HepG2 (cell line): ENCODE data around the gene ELMO2. TPM values are rescaled to one million over a fixed set of nuclear protein-coding genes. Genes with fewer than 3 reads are reported as not detected.

Experiments used
- CAMTA2 ChIP-seq: sonication (generic); formaldehyde crosslinking; IDR thresholded peaks from 2 replicates; pipeline ENCODE4 v1.4.0; 2020; ENCODE audit warnings: mild to moderate bottlenecking, missing genetic modification reagents, borderline replicate concordance
- KDM3A ChIP-seq: IDR thresholded peaks from 2 replicates; pipeline ENCODE4 v1.6.1; 2018; ENCODE audit warnings: low read depth, missing compliant biosample characterization
- PPARG ChIP-seq: conservative IDR thresholded peaks from 2 replicates; pipeline ENCODE4 v1.6.1; 2016; ENCODE audit warnings: missing biosample characterization, missing genetic modification reagents
- SCMH1 ChIP-seq: sonication (generic); formaldehyde crosslinking; IDR thresholded peaks from 2 replicates; pipeline ENCODE4 v1.9.0; 2021; ENCODE audit warnings: missing genetic modification reagents, mild to moderate bottlenecking, borderline replicate concordance
- ZNF781 ChIP-seq: sonication (generic); formaldehyde crosslinking; IDR thresholded peaks from 2 replicates; pipeline ENCODE4 v1.5.1; 2020; ENCODE audit warnings: borderline replicate concordance, mild to moderate bottlenecking, missing genetic modification reagents; ENCODE audit errors: not compliant biosample characterization
- polyA plus RNA-seq, 8 experiments: library from polyadenylated mRNA; depleted of rRNA in 3 of 8; stranded (reverse) in 7 of 8; unstranded in 1 of 8; fragments of >200 nt; fragmentation: Illumina TruSeq in 4 of 8; extraction: Trizol in 4 of 8; gene quantifications; 2 replicates each; pipeline versions ENCODE4 v1.2.1 to v1.2.3, GENCODE V29; 2011 to 2016; ENCODE audit warnings: low read depth in 4 of 8, missing spikeins in 1 of 8, mixed read lengths in 1 of 8; ENCODE audit not compliant: insufficient read depth in 1 of 8
- total RNA-seq, 5 experiments: library from RNA; depleted of rRNA; stranded (reverse); fragments of >200 nt; fragmentation: Illumina TruSeq; extraction: Trizol; gene quantifications; 2 replicates each; pipeline ENCODE4 v1.2.3, GENCODE V29; 2016; ENCODE audit warnings: low read depth in 1 of 5
- TF ChIP-seq, protein P1 (sequence below): sonication (generic); formaldehyde crosslinking; IDR thresholded peaks from 2 replicates; pipeline ENCODE4 v1.5.0; 2020; ENCODE audit warnings: missing genetic modification reagents
- TF ChIP-seq, protein P2 (sequence below): sonication (generic); formaldehyde crosslinking; IDR thresholded peaks from 2 replicates; pipeline ENCODE4 v1.8.0; 2022; ENCODE audit warnings: missing genetic modification reagents, mild to moderate bottlenecking, borderline replicate concordance
- TF ChIP-seq, protein P3 (sequence below): sonication (generic); formaldehyde crosslinking; IDR thresholded peaks from 2 replicates; pipeline ENCODE4 v1.8.1; 2023; ENCODE audit warnings: mild to moderate bottlenecking, missing genetic modification reagents
- TF ChIP-seq, protein P4 (sequence below): sonication (generic); formaldehyde crosslinking; IDR thresholded peaks from 2 replicates; pipeline ENCODE4 v1.5.0; 2020; ENCODE audit warnings: missing genetic modification reagents
- TF ChIP-seq, protein P5 (sequence below): sonication (generic); formaldehyde crosslinking; IDR thresholded peaks from 2 replicates; pipeline ENCODE4 v1.9.0; 2021; ENCODE audit warnings: mild to moderate bottlenecking, missing genetic modification reagents
- TF ChIP-seq, protein P6 (sequence below): sonication (generic); formaldehyde crosslinking; IDR thresholded peaks from 2 replicates; pipeline ENCODE4 v1.4.0; 2020; ENCODE audit warnings: missing genetic modification reagents, borderline replicate concordance

Gene ELMO2
- total and polyA plus RNA-seq, 2 of the 13 experiments (the other 11 are each of a cell fraction or from before 2014, with no cell fraction given) = 30.6 to 35.7 TPM

DNA sequence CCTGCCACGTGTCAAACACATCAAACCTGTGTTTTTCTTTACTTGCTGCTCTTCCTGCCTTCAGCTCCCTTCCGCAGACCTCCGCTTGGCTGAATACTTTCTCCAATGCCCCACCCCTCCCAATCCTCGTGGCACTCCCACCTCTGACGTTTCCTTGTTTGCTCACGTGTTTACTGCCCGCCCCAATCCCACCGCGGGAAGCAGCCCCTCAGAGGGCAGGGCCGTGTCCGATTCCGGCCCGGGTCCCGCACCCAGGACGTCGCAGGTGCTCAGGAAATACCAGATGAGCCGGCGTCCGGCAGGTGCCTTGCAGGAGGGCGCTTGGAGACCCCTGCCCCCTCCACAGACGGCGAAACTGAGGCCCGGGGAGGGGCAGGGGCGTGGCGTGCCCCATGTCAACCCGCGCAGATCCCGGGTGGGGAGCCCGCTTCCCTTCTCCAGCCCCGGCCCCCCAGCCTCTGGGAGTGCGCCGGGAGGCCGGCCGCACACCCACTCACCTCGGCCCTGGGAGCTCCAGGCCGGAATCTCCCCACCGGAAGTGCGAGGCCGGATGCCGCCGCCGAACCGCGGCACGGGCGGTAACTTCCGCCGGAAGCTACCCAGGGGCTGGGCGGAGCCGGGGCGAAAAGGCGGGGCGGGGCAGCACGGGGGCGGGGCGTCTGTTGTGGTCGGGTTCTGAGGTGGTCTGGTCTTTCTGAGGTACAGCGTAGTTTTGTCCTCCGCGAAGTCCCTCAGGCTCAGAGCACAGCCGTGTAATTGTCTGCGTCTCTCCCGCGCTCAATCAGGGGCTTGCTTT is 42.3 kb downstream of the ELMO2 start (continued):
- no peak for TF ChIP-seq SCMH1 (CRISPR knock-in tag)
- TF ChIP-seq, protein P1, sequence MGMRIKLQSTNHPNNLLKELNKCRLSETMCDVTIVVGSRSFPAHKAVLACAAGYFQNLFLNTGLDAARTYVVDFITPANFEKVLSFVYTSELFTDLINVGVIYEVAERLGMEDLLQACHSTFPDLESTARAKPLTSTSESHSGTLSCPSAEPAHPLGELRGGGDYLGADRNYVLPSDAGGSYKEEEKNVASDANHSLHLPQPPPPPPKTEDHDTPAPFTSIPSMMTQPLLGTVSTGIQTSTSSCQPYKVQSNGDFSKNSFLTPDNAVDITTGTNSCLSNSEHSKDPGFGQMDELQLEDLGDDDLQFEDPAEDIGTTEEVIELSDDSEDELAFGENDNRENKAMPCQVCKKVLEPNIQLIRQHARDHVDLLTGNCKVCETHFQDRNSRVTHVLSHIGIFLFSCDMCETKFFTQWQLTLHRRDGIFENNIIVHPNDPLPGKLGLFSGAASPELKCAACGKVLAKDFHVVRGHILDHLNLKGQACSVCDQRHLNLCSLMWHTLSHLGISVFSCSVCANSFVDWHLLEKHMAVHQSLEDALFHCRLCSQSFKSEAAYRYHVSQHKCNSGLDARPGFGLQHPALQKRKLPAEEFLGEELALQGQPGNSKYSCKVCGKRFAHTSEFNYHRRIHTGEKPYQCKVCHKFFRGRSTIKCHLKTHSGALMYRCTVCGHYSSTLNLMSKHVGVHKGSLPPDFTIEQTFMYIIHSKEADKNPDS = peak; percentile 90
- TF ChIP-seq, protein P2, sequence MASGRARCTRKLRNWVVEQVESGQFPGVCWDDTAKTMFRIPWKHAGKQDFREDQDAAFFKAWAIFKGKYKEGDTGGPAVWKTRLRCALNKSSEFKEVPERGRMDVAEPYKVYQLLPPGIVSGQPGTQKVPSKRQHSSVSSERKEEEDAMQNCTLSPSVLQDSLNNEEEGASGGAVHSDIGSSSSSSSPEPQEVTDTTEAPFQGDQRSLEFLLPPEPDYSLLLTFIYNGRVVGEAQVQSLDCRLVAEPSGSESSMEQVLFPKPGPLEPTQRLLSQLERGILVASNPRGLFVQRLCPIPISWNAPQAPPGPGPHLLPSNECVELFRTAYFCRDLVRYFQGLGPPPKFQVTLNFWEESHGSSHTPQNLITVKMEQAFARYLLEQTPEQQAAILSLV (CRISPR knock-in tag) = peak; percentile 94; the same call in 1 of the 2 replicates
- TF ChIP-seq, protein P3, sequence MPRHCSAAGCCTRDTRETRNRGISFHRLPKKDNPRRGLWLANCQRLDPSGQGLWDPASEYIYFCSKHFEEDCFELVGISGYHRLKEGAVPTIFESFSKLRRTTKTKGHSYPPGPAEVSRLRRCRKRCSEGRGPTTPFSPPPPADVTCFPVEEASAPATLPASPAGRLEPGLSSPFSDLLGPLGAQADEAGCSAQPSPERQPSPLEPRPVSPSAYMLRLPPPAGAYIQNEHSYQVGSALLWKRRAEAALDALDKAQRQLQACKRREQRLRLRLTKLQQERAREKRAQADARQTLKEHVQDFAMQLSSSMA (CRISPR knock-in tag) = peak; percentile 94; the same call in 1 of the 2 replicates
- TF ChIP-seq KDM3A = peak; percentile 91
- TF ChIP-seq, protein P4, sequence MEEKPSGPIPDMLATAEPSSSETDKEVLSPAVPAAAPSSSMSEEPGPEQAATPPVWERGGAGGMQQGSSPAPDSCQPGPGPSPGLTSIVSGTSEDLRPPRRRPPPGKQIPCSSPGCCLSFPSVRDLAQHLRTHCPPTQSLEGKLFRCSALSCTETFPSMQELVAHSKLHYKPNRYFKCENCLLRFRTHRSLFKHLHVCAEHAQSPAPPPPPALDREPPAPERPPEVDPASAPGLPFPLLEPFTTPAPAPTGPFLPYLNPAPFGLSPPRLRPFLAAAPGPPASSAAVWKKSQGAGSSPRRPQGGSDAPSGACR (CRISPR knock-in tag) = peak; percentile 99
- TF ChIP-seq, protein P5, sequence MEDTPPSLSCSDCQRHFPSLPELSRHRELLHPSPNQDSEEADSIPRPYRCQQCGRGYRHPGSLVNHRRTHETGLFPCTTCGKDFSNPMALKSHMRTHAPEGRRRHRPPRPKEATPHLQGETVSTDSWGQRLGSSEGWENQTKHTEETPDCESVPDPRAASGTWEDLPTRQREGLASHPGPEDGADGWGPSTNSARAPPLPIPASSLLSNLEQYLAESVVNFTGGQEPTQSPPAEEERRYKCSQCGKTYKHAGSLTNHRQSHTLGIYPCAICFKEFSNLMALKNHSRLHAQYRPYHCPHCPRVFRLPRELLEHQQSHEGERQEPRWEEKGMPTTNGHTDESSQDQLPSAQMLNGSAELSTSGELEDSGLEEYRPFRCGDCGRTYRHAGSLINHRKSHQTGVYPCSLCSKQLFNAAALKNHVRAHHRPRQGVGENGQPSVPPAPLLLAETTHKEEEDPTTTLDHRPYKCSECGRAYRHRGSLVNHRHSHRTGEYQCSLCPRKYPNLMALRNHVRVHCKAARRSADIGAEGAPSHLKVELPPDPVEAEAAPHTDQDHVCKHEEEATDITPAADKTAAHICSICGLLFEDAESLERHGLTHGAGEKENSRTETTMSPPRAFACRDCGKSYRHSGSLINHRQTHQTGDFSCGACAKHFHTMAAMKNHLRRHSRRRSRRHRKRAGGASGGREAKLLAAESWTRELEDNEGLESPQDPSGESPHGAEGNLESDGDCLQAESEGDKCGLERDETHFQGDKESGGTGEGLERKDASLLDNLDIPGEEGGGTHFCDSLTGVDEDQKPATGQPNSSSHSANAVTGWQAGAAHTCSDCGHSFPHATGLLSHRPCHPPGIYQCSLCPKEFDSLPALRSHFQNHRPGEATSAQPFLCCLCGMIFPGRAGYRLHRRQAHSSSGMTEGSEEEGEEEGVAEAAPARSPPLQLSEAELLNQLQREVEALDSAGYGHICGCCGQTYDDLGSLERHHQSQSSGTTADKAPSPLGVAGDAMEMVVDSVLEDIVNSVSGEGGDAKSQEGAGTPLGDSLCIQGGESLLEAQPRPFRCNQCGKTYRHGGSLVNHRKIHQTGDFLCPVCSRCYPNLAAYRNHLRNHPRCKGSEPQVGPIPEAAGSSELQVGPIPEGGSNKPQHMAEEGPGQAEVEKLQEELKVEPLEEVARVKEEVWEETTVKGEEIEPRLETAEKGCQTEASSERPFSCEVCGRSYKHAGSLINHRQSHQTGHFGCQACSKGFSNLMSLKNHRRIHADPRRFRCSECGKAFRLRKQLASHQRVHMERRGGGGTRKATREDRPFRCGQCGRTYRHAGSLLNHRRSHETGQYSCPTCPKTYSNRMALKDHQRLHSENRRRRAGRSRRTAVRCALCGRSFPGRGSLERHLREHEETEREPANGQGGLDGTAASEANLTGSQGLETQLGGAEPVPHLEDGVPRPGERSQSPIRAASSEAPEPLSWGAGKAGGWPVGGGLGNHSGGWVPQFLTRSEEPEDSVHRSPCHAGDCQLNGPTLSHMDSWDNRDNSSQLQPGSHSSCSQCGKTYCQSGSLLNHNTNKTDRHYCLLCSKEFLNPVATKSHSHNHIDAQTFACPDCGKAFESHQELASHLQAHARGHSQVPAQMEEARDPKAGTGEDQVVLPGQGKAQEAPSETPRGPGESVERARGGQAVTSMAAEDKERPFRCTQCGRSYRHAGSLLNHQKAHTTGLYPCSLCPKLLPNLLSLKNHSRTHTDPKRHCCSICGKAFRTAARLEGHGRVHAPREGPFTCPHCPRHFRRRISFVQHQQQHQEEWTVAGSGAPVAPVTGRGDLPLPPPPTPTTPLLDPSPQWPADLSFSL (CRISPR knock-in tag) = no peak
- peak; percentile 55 for TF ChIP-seq PPARG (CRISPR knock-in tag)
- TF ChIP-seq CAMTA2 (CRISPR knock-in tag) = peak; percentile 100
- TF ChIP-seq, protein P6, sequence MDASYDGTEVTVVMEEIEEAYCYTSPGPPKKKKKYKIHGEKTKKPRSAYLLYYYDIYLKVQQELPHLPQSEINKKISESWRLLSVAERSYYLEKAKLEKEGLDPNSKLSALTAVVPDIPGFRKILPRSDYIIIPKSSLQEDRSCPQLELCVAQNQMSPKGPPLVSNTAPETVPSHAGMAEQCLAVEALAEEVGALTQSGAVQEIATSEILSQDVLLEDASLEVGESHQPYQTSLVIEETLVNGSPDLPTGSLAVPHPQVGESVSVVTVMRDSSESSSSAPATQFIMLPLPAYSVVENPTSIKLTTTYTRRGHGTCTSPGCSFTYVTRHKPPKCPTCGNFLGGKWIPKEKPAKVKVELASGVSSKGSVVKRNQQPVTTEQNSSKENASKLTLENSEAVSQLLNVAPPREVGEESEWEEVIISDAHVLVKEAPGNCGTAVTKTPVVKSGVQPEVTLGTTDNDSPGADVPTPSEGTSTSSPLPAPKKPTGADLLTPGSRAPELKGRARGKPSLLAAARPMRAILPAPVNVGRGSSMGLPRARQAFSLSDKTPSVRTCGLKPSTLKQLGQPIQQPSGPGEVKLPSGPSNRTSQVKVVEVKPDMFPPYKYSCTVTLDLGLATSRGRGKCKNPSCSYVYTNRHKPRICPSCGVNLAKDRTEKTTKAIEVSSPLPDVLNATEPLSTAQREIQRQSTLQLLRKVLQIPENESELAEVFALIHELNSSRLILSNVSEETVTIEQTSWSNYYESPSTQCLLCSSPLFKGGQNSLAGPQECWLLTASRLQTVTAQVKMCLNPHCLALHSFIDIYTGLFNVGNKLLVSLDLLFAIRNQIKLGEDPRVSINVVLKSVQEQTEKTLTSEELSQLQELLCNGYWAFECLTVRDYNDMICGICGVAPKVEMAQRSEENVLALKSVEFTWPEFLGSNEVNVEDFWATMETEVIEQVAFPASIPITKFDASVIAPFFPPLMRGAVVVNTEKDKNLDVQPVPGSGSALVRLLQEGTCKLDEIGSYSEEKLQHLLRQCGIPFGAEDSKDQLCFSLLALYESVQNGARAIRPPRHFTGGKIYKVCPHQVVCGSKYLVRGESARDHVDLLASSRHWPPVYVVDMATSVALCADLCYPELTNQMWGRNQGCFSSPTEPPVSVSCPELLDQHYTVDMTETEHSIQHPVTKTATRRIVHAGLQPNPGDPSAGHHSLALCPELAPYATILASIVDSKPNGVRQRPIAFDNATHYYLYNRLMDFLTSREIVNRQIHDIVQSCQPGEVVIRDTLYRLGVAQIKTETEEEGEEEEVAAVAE (CRISPR knock-in tag) = no peak; the same call in none of the 2 replicates
- peak; percentile 99 for TF ChIP-seq ZNF781 (CRISPR knock-in tag)
